ENCODE data around the gene ETV6.

ETV6 gene

GRCh38 chr12:11747969-11748368 lies 98.5 kb downstream of the ETV6 start:
- Histone ChIP-seq H3K9me3 (ENCODE audit: control insufficient read depth, low read length) (no peaks in the 10 kb centered on the region), H3K4me3 (ENCODE audit: extremely low read depth, insufficient read depth, low read length, poor library complexity, severe bottlenecking) (no peak overlapping the region), H3K4me1 (ENCODE audit: control insufficient read depth, insufficient read depth, low read length, poor library complexity, severe bottlenecking) (peaks cover 11% of the 10 kb centered on the region), H3K27ac (ENCODE audit: low read depth, low read length, severe bottlenecking) (no peak overlapping the region), H3K36me3 (ENCODE audit: control insufficient read depth, insufficient read depth, low read length) (peaks cover 12% of the 10 kb centered on the region)
- WGBS, 2 experiments (ENCODE audit: insufficient coverage in 2 of 2): 89 to 100% methylated on average over 3 of the region's 3 CpGs

GRCh38 chr12:11748903-11749302 lies 99.4 kb downstream of the ETV6 start:
- Histone ChIP-seq H3K36me3 (ENCODE audit: control insufficient read depth, insufficient read depth, low read length) (peaks cover 21% of the 10 kb centered on the region), H3K9me3 (ENCODE audit: control insufficient read depth, low read length) (no peaks in the 10 kb centered on the region), H3K4me1 (ENCODE audit: control insufficient read depth, insufficient read depth, low read length, poor library complexity, severe bottlenecking) (peaks cover 13% of the 10 kb centered on the region), H3K4me3 (ENCODE audit: extremely low read depth, insufficient read depth, low read length, poor library complexity, severe bottlenecking) (no peak overlapping the region), H3K27ac (ENCODE audit: low read depth, low read length, severe bottlenecking) (no peak overlapping the region)
- 100% methylated on average over 1 of the region's 6 CpGs for WGBS, 2 experiments (ENCODE audit: insufficient coverage in 2 of 2)

GRCh38 chr12:11749943-11750690 lies 100.6 kb downstream of the ETV6 start:
- 89 to 93% methylated on average over 5 to 7 of the region's 11 CpGs for WGBS, 2 experiments (ENCODE audit: insufficient coverage in 2 of 2)
- Histone ChIP-seq H3K36me3 (ENCODE audit: control insufficient read depth, insufficient read depth, low read length) (peaks cover 30% of the 10 kb centered on the region), H3K9me3 (ENCODE audit: control insufficient read depth, low read length) (no peaks in the 10 kb centered on the region), H3K27ac (ENCODE audit: low read depth, low read length, severe bottlenecking) (no peak overlapping the region), H3K4me3 (ENCODE audit: extremely low read depth, insufficient read depth, low read length, poor library complexity, severe bottlenecking) (no peak overlapping the region), H3K4me1 (ENCODE audit: control insufficient read depth, insufficient read depth, low read length, poor library complexity, severe bottlenecking) (peaks cover 25% of the 10 kb centered on the region)

- WGBS, 2 experiments (ENCODE audit: insufficient coverage in 2 of 2): 91 to 96% methylated on average over 18 to 20 of the region's 21 CpGs
Measured at GRCh38 chr12:11752403-11753149, 103.1 kb downstream of the ETV6 start.

GRCh38 chr12:11753150-11753499 lies 103.7 kb downstream of the ETV6 start:
- no peak overlapping the region for H3K4me3 ChIP-seq (ENCODE audit: extremely low read depth, insufficient read depth, low read length, poor library complexity, severe bottlenecking)
- no peaks in the 10 kb centered on the region for H3K9me3 ChIP-seq (ENCODE audit: control insufficient read depth, low read length)
- peaks cover 42% of the 10 kb centered on the region for H3K36me3 ChIP-seq (ENCODE audit: control insufficient read depth, insufficient read depth, low read length)
- no peak overlapping the region for H3K27ac ChIP-seq (ENCODE audit: low read depth, low read length, severe bottlenecking)
- 83 to 90% methylated on average over 1 of the region's 2 CpGs for WGBS, 2 experiments (ENCODE audit: insufficient coverage in 2 of 2)
- peaks cover 27% of the 10 kb centered on the region for H3K4me1 ChIP-seq (ENCODE audit: control insufficient read depth, insufficient read depth, low read length, poor library complexity, severe bottlenecking)

More at GRCh38 chr12:11752403-11753149, 103.1 kb downstream of the ETV6 start:
- Histone ChIP-seq H3K27ac (ENCODE audit: low read depth, low read length, severe bottlenecking) (no peak overlapping the region), H3K4me3 (ENCODE audit: extremely low read depth, insufficient read depth, low read length, poor library complexity, severe bottlenecking) (no peak overlapping the region), H3K36me3 (ENCODE audit: control insufficient read depth, insufficient read depth, low read length) (peaks cover 37% of the 10 kb centered on the region), H3K9me3 (ENCODE audit: control insufficient read depth, low read length) (no peaks in the 10 kb centered on the region), H3K4me1 (ENCODE audit: control insufficient read depth, insufficient read depth, low read length, poor library complexity, severe bottlenecking) (peaks cover 26% of the 10 kb centered on the region)

- H3K9me3 ChIP-seq (ENCODE audit: control insufficient read depth, low read length): no peaks in the 10 kb centered on the region
- H3K27ac ChIP-seq (ENCODE audit: low read depth, low read length, severe bottlenecking): no peak overlapping the region
- no peak overlapping the region for H3K4me3 ChIP-seq (ENCODE audit: extremely low read depth, insufficient read depth, low read length, poor library complexity, severe bottlenecking)
- 90 to 92% methylated on average over 2 of the region's 5 CpGs for WGBS, 2 experiments (ENCODE audit: insufficient coverage in 2 of 2)
- peaks cover 42% of the 10 kb centered on the region for H3K36me3 ChIP-seq (ENCODE audit: control insufficient read depth, insufficient read depth, low read length)
- H3K4me1 ChIP-seq (ENCODE audit: control insufficient read depth, insufficient read depth, low read length, poor library complexity, severe bottlenecking): peaks cover 34% of the 10 kb centered on the region
Measured at GRCh38 chr12:11753826-11754225, 104.4 kb downstream of the ETV6 start.

DNA sequence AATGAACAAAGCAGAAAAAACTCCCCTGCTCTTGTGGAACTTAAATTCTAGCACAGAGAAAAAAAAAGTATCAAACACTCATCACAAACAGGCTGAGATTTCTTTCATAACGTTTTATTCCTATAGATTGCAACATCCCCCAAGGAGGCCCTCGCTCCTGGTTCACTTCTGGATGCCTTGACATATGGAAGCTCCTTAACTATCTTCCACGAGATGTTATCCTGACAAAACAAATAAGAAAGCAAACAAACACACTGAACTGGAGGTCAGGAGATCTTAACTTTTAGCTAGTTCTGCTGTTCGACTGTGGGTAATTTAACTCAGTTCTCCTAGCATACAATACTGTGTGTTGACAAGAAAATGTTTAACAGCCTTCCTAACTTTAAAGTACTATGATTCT lies 104.8 kb downstream of the ETV6 start:
- Histone ChIP-seq H3K4me3 (ENCODE audit: extremely low read depth, insufficient read depth, low read length, poor library complexity, severe bottlenecking) (no peak overlapping the region), H3K36me3 (ENCODE audit: control insufficient read depth, insufficient read depth, low read length) (peaks cover 42% of the 10 kb centered on the region), H3K27ac (ENCODE audit: low read depth, low read length, severe bottlenecking) (no peak overlapping the region), H3K4me1 (ENCODE audit: control insufficient read depth, insufficient read depth, low read length, poor library complexity, severe bottlenecking) (peaks cover 38% of the 10 kb centered on the region), H3K9me3 (ENCODE audit: control insufficient read depth, low read length) (no peaks in the 10 kb centered on the region)
- 91 to 100% methylated on average over 2 to 3 of the region's 4 CpGs for WGBS, 2 experiments (ENCODE audit: insufficient coverage in 2 of 2)

DNA sequence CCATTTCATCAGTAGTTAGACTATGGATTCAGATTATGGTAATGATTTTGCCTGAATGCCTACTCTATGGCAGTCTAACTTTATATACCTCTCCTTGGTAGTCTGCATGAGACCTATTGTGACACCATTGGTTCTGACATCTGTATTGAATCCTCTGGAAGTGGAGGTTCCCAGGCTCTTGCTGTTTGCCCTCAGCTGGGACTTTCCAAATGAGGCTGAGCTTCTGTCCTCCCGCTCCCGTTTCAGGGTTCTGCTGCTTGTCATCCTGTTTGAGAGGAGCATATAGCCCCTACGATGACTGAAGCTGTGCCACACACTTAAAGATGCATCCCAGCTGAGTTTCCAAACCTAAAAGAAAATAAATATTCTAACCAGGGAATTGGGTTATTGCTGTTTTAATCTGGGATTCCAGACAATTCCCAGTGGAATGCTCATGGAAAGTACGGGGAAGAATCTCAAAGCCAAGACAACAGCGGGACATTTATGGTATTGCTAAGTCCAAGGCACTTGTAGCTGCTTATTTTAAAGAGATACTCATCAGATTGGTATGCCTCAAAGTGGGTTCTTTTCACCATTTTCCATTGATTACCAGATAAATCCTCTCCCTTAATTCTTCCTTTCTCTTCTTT lies 105.9 kb downstream of the ETV6 start:
- H3K4me3 ChIP-seq (ENCODE audit: extremely low read depth, insufficient read depth, low read length, poor library complexity, severe bottlenecking): no peak overlapping the region
- peaks cover 50% of the 10 kb centered on the region for H3K36me3 ChIP-seq (ENCODE audit: control insufficient read depth, insufficient read depth, low read length)
- peak overlapping the region; percentile 55 for H3K27ac ChIP-seq (ENCODE audit: low read depth, low read length, severe bottlenecking)
- 64 to 91% methylated on average over 1 to 4 of the region's 5 CpGs for WGBS, 2 experiments (ENCODE audit: insufficient coverage in 2 of 2)
- H3K9me3 ChIP-seq (ENCODE audit: control insufficient read depth, low read length): no peaks in the 10 kb centered on the region
- peaks cover 43% of the 10 kb centered on the region for H3K4me1 ChIP-seq (ENCODE audit: control insufficient read depth, insufficient read depth, low read length, poor library complexity, severe bottlenecking)

DNA sequence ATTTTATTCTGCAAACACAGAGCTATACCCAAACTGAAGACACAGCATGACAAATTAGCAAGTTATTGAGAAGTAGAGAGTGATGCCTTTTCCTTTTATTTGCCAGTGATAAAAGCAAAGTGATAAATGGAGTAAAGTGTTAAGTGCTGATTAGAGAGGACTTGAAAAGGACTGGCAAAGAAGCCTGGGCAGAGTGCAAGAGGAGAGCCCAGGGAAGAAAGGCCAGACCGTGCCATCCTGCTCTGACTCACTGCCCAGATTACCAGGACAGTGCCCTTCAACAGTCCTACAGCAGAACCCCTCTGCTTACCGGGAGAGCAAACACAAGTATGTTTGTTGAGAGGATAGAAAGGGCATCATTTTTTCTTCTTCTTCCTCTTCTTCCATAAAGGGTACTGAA lies 106.5 kb downstream of the ETV6 start:
- no CpG with 5 or more reads among the region's 2 CpGs for WGBS, 2 experiments (ENCODE audit: insufficient coverage in 2 of 2)
- H3K27ac ChIP-seq (ENCODE audit: low read depth, low read length, severe bottlenecking): peak overlapping the region; percentile 20

GRCh38 chr12:11756523-11756922 lies 107.0 kb downstream of the ETV6 start:
- Histone ChIP-seq H3K4me3 (ENCODE audit: extremely low read depth, insufficient read depth, low read length, poor library complexity, severe bottlenecking) (no peak overlapping the region), H3K4me1 (ENCODE audit: control insufficient read depth, insufficient read depth, low read length, poor library complexity, severe bottlenecking) (peaks cover 43% of the 10 kb centered on the region), H3K27ac (ENCODE audit: low read depth, low read length, severe bottlenecking) (no peak overlapping the region), H3K36me3 (ENCODE audit: control insufficient read depth, insufficient read depth, low read length) (peaks cover 60% of the 10 kb centered on the region), H3K9me3 (ENCODE audit: control insufficient read depth, low read length) (no peaks in the 10 kb centered on the region)
- WGBS, 2 experiments (ENCODE audit: insufficient coverage in 2 of 2): 89 to 100% methylated on average over 2 to 4 of the region's 6 CpGs

More for the DNA sequence above, 106.5 kb downstream of the ETV6 start:
- Histone ChIP-seq H3K4me1 (ENCODE audit: control insufficient read depth, insufficient read depth, low read length, poor library complexity, severe bottlenecking) (peaks cover 43% of the 10 kb centered on the region), H3K9me3 (ENCODE audit: control insufficient read depth, low read length) (no peaks in the 10 kb centered on the region), H3K36me3 (ENCODE audit: control insufficient read depth, insufficient read depth, low read length) (peaks cover 55% of the 10 kb centered on the region), H3K4me3 (ENCODE audit: extremely low read depth, insufficient read depth, low read length, poor library complexity, severe bottlenecking) (no peak overlapping the region)

Data from mesodermal cell (in vitro differentiated cells).